AG09319 (cell line): ENCODE data around the gene RDH5.
"Not testable (repeated sequence)": the region's sequence is repeated elsewhere in the genome, so short reads cannot be mapped to it uniquely, and the experiment has no call there.

ENCODE experiments used
- DNase-seq: peaks from one replicate; pipeline ENCODE4 v3.0.0-alpha.2; 2010; ENCODE audit warnings: low read depth; ENCODE audit errors: extremely low read depth
- TF ChIP-seq, protein P1 (sequence below): IDR thresholded peaks from 2 replicates; pipeline ENCODE4 v1.5.1; 2011; ENCODE audit warnings: low read depth, mild to moderate bottlenecking, inconsistent platforms, low read length, moderate library complexity

The RDH5 gene

GRCh38 chr12:55746174-55746912 lies 26.1 kb downstream of the RDH5 start:
- TF ChIP-seq, protein P1, sequence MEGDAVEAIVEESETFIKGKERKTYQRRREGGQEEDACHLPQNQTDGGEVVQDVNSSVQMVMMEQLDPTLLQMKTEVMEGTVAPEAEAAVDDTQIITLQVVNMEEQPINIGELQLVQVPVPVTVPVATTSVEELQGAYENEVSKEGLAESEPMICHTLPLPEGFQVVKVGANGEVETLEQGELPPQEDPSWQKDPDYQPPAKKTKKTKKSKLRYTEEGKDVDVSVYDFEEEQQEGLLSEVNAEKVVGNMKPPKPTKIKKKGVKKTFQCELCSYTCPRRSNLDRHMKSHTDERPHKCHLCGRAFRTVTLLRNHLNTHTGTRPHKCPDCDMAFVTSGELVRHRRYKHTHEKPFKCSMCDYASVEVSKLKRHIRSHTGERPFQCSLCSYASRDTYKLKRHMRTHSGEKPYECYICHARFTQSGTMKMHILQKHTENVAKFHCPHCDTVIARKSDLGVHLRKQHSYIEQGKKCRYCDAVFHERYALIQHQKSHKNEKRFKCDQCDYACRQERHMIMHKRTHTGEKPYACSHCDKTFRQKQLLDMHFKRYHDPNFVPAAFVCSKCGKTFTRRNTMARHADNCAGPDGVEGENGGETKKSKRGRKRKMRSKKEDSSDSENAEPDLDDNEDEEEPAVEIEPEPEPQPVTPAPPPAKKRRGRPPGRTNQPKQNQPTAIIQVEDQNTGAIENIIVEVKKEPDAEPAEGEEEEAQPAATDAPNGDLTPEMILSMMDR: no peak
- no peak for DNase-seq

GRCh38 chr12:55746913-55747231 lies 26.7 kb downstream of the RDH5 start:
- TF ChIP-seq, protein P1: no peak
- DNase-seq: no peak

GRCh38 chr12:55748230-55748993 lies 28.2 kb downstream of the RDH5 start:
- DNase-seq: no peak
- TF ChIP-seq, protein P1: no peak

DNA sequence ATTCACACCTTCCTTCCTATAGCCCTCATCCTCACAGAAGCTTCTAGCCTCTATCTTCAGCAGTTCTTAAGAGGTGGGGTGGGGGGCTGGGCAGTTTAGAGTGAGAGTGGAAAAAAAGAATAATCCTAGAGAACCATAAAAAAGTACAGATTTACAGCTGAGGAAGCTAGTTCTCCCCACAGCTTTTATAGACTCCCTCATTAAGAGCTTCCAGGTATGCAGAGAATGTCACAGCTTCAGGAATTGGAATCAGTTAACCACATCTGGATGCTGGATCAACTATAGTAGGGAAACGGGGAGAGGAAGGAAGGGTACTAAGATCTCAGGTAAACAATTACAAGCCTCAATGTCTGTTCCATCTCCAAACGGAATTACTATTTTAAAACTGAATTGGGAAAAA lies 35.1 kb downstream of the RDH5 start:
- no peak for DNase-seq
- TF ChIP-seq, protein P1: no peak

GRCh38 chr12:55757701-55758100 lies 37.5 kb downstream of the RDH5 start:
- DNase-seq: no peak
- TF ChIP-seq, protein P1: no peak

DNA sequence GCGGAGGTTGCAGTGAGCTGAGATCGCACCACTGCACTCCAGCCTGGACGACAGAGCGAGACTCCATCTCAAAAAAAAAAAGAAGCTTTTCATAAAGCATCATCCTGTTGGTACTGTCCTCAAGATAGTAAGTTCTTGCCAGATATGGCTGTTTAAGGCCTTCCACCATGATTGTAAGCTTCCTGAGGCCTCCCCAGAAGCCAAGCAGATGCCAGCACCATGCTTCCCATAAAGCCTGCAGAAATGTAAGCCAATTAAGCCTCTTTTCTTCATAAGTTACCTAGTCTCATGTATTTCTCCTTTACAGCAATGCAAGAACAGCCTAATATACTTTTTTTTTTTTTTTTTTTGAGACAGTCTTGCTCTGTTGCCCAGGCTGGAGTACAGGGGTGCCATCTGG lies 38.4 kb downstream of the RDH5 start:
- not testable (repeated sequence) for DNase-seq

GRCh38 chr12:55760663-55761062 lies 40.5 kb downstream of the RDH5 start:
- TF ChIP-seq, protein P1: no peak
- DNase-seq: no peak
